H9 (cell line): ENCODE measurements around the gene ERC1. TPM values are rescaled to one million over a fixed set of nuclear protein-coding genes. Genes with fewer than 3 reads are reported as not detected.

Source experiments
- DNase-seq: peaks from one replicate; pipeline ENCODE4 v3.0.0-alpha.2; 2017
- H2AFZ ChIP-seq: one replicate; pipeline ENCODE4 v1.6.1; 2013; ENCODE audit warnings: mild to moderate bottlenecking, low read length, control low read depth, moderate library complexity
- H2AK5ac ChIP-seq: 2 replicates; pipeline ENCODE4 v1.6.1; 2013; ENCODE audit warnings: low read length, control low read depth, mixed read lengths; ENCODE audit not compliant: insufficient read length
- H2BK120ac ChIP-seq: one replicate; pipeline ENCODE4 v1.6.1; 2013; ENCODE audit warnings: low read depth, mild to moderate bottlenecking, low read length, control low read depth, inconsistent platforms; ENCODE audit not compliant: poor library complexity, severe bottlenecking
- H2BK12ac ChIP-seq: 2 replicates; pipeline ENCODE4 v1.6.1; 2013; ENCODE audit warnings: low read length, control low read depth, mixed read lengths, low read depth; ENCODE audit not compliant: insufficient read length
- H2BK15ac ChIP-seq: 2 replicates; pipeline ENCODE4 v1.6.1; 2013; ENCODE audit warnings: low read depth, low read length, control low read depth
- H2BK20ac ChIP-seq: one replicate; pipeline ENCODE4 v1.6.1; 2013; ENCODE audit warnings: low read depth, mild to moderate bottlenecking, low read length, control low read depth, inconsistent platforms; ENCODE audit not compliant: poor library complexity, severe bottlenecking
- H2BK5ac ChIP-seq: 2 replicates; pipeline ENCODE4 v1.6.1; 2013; ENCODE audit warnings: low read length, control low read depth, mixed read lengths; ENCODE audit not compliant: insufficient read length
- H3K14ac ChIP-seq: 2 replicates; pipeline ENCODE4 v1.6.1; 2013; ENCODE audit warnings: low read length, control low read depth; ENCODE audit not compliant: insufficient read depth
- H3K18ac ChIP-seq: 2 replicates; pipeline ENCODE4 v1.6.1; 2013; ENCODE audit warnings: low read depth, mild to moderate bottlenecking, mixed read lengths, low read length, control low read depth; ENCODE audit not compliant: insufficient read length
- H3K23ac ChIP-seq: 2 replicates; pipeline ENCODE4 v1.6.1; 2013; ENCODE audit warnings: low read length, control low read depth, mixed read lengths, low read depth; ENCODE audit not compliant: insufficient read length
- H3K23me2 ChIP-seq: 2 replicates; pipeline ENCODE4 v1.6.1; 2013; ENCODE audit warnings: low read depth, mild to moderate bottlenecking, mixed read lengths, low read length, control low read depth; ENCODE audit not compliant: insufficient read length, poor library complexity, severe bottlenecking
- H3K27ac ChIP-seq: 2 replicates; pipeline ENCODE4 v1.5.1; 2013; ENCODE audit warnings: low read length, control low read depth, mixed read lengths, low read depth; ENCODE audit not compliant: insufficient read length
- H3K27me3 ChIP-seq: 2 replicates; pipeline ENCODE4 v1.6.1; 2013; ENCODE audit warnings: low read length, control low read depth, inconsistent platforms; ENCODE audit not compliant: insufficient read depth
- H3K4ac ChIP-seq: 2 replicates; pipeline ENCODE4 v1.6.1; 2013; ENCODE audit warnings: low read depth, mild to moderate bottlenecking, control low read depth, inconsistent platforms, low read length, moderate library complexity
- H3K4me1 ChIP-seq: 2 replicates; pipeline ENCODE4 v1.6.1; 2013; ENCODE audit warnings: low read length, control low read depth, inconsistent platforms; ENCODE audit not compliant: insufficient read depth
- H3K4me2 ChIP-seq: 2 replicates; pipeline ENCODE4 v1.6.1; 2013; ENCODE audit warnings: low read length, control low read depth, mixed read lengths; ENCODE audit not compliant: insufficient read length, insufficient read depth
- H3K56ac ChIP-seq: 2 replicates; pipeline ENCODE4 v1.6.1; 2013; ENCODE audit warnings: low read depth, mild to moderate bottlenecking, mixed read lengths, low read length, control low read depth; ENCODE audit not compliant: insufficient read length
- H3K79me1 ChIP-seq: 2 replicates; pipeline ENCODE4 v1.6.1; 2013; ENCODE audit warnings: low read depth, mild to moderate bottlenecking, moderate library complexity, low read length, control low read depth, inconsistent platforms; ENCODE audit not compliant: insufficient read depth, poor library complexity, severe bottlenecking
- H3K79me2 ChIP-seq: 2 replicates; pipeline ENCODE4 v1.6.1; 2013; ENCODE audit warnings: low read length, control low read depth, inconsistent platforms; ENCODE audit not compliant: insufficient read depth
- H3K9ac ChIP-seq: 2 replicates; pipeline ENCODE4 v1.6.1; 2013; ENCODE audit warnings: low read length, control low read depth, mixed read lengths; ENCODE audit not compliant: insufficient read length; ENCODE audit errors: extremely low read depth
- H3K9me3 ChIP-seq: one replicate; pipeline ENCODE4 v1.6.1; 2013; ENCODE audit warnings: low read depth, low read length, inconsistent platforms; ENCODE audit not compliant: control insufficient read depth
- H3T11ph ChIP-seq: one replicate; pipeline ENCODE4 v1.6.1; 2013; ENCODE audit warnings: mild to moderate bottlenecking, low read length, control low read depth, inconsistent platforms
- H4K20me1 ChIP-seq: one replicate; pipeline ENCODE4 v1.6.1; 2013; ENCODE audit not compliant: control insufficient read depth, insufficient read length, insufficient read depth
- H4K5ac ChIP-seq: 2 replicates; pipeline ENCODE4 v1.6.1; 2013; ENCODE audit warnings: low read depth, mild to moderate bottlenecking, mixed read lengths, low read length, control low read depth; ENCODE audit not compliant: insufficient read length
- H4K8ac ChIP-seq: replicated peaks from 2 replicates; pipeline ENCODE4 v1.6.1; 2013; ENCODE audit warnings: low read length, control low read depth, mixed read lengths, low read depth; ENCODE audit not compliant: insufficient read length
- H4K91ac ChIP-seq: 2 replicates; pipeline ENCODE4 v1.6.1; 2013; ENCODE audit warnings: low read depth, mild to moderate bottlenecking, moderate library complexity, mixed read lengths, low read length, control low read depth; ENCODE audit not compliant: insufficient read length
- H3K27ac Mint-ChIP-seq, 3 experiments: 2 replicates in 2 of 3; 3 replicates in 1 of 3; pipeline ENCODE4 v1.8.0; 2020 to 2021; ENCODE audit warnings: mixed read lengths in 3 of 3, mild to moderate bottlenecking in 1 of 3, moderate library complexity in 1 of 3
- H3K27me3 Mint-ChIP-seq: 2 replicates; pipeline ENCODE4 v1.8.0; 2021; ENCODE audit warnings: low read depth, mild to moderate bottlenecking, moderate library complexity, mixed read lengths
- H3K36me3 Mint-ChIP-seq, 3 experiments: 2 replicates in 2 of 3; 3 replicates in 1 of 3; pipeline ENCODE4 v1.8.0; 2020 to 2021; ENCODE audit warnings: low read depth in 3 of 3, mixed read lengths in 3 of 3; ENCODE audit not compliant: insufficient read depth in 1 of 3
- H3K4me1 Mint-ChIP-seq, 2 experiments: 2 replicates each; pipeline ENCODE4 v1.8.0; 2020; ENCODE audit warnings: mixed read lengths in 2 of 2
- H3K4me3 Mint-ChIP-seq, 2 experiments: 2 replicates in 1 of 2; 3 replicates in 1 of 2; pipeline ENCODE4 v1.8.0; 2020 to 2021; ENCODE audit warnings: mild to moderate bottlenecking in 2 of 2, mixed read lengths in 2 of 2, moderate library complexity in 1 of 2
- H3K9me3 Mint-ChIP-seq, 2 experiments: 2 replicates in 1 of 2; 3 replicates in 1 of 2; pipeline ENCODE4 v1.8.0; 2020; ENCODE audit warnings: mild to moderate bottlenecking in 2 of 2, mixed read lengths in 2 of 2, moderate library complexity in 1 of 2
- WGBS: extraction: QIAGEN DNeasy Blood & Tissue Kit; methylation state at CpG from one replicate; pipeline ENCODE4 v1.1.7; 2013; ENCODE audit warnings: missing lambda C conversion rate, low lambda C conversion rate, mixed read lengths; ENCODE audit not compliant: insufficient read length; ENCODE audit errors: extremely low coverage; 5-methylcytosine and 5-hydroxymethylcytosine counted together
- total RNA-seq: library from RNA; stranded (reverse); gene quantifications from 2 replicates; pipeline ENCODE4 v1.2.1, GENCODE V29; 2021
- TF ChIP-seq, protein P1 (sequence below): fragments of 200-600 bp; sonication (generic); conservative IDR thresholded peaks from 3 replicates; pipeline ENCODE4 v1.8.0; 2021; ENCODE audit warnings: antibody characterized with exemption, mild to moderate bottlenecking

The ERC1 gene
- total RNA-seq, 1 experiment from 2014 or later, result 51.2 TPM

DNA sequence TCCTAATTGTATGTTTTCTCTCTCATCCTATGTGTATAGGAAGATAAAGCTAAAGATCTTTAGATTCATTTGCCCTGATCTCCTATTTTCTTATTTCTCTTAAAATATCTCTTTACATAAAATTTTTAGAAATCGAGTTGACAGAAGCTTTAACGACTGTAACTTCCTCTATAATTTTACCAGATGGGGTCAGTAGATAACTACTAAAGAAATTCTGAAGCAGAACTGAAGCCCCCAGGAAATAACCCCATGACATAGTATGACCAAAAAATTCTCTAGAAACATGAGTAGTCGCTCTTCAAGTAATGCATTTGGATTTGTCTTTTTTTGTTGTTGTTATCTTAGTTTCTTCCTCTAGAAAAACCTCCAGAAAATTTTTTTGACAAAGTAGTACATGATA, 288.0 kb downstream of the ERC1 start:
- Histone ChIP-seq H3K9me3 (no peaks in the 10 kb centered on the region), H3T11ph (no peak overlapping the region), H2BK120ac (no peak overlapping the region), H3K27me3 (no peaks in the 10 kb centered on the region), H4K91ac (no peak overlapping the region), H3K4me1 (peaks cover 5% of the 10 kb centered on the region; the same call in 1 of the 2 replicates), H2AFZ (no peak overlapping the region), H4K5ac (no peak overlapping the region), H2BK15ac (no peak overlapping the region), H2BK12ac (no peak overlapping the region), H2BK5ac (no peak overlapping the region), H3K9ac (no peak overlapping the region), H3K18ac (no peak overlapping the region), H2BK20ac (no peak overlapping the region), H4K20me1 (no peaks in the 10 kb centered on the region), H3K27ac (no peak overlapping the region), H4K8ac (no peak overlapping the region), H2AK5ac (no peak overlapping the region), H3K79me1 (no peaks in the 10 kb centered on the region), H3K79me2 (no peaks in the 10 kb centered on the region), H3K23ac (no peak overlapping the region), H3K56ac (no peak overlapping the region), H3K4ac (no peak overlapping the region), H3K14ac (no peak overlapping the region), H3K23me2 (no peaks in the 10 kb centered on the region), H3K4me2 (no peak overlapping the region)
- TF ChIP-seq, protein P1, sequence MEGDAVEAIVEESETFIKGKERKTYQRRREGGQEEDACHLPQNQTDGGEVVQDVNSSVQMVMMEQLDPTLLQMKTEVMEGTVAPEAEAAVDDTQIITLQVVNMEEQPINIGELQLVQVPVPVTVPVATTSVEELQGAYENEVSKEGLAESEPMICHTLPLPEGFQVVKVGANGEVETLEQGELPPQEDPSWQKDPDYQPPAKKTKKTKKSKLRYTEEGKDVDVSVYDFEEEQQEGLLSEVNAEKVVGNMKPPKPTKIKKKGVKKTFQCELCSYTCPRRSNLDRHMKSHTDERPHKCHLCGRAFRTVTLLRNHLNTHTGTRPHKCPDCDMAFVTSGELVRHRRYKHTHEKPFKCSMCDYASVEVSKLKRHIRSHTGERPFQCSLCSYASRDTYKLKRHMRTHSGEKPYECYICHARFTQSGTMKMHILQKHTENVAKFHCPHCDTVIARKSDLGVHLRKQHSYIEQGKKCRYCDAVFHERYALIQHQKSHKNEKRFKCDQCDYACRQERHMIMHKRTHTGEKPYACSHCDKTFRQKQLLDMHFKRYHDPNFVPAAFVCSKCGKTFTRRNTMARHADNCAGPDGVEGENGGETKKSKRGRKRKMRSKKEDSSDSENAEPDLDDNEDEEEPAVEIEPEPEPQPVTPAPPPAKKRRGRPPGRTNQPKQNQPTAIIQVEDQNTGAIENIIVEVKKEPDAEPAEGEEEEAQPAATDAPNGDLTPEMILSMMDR, result peak; percentile 25; the same call in 1 of the 3 replicates
- H3K36me3 Mint-ChIP-seq, result no peaks in the 10 kb centered on the region; a peak in 2 of 7 replicates
- no peaks in the 10 kb centered on the region for H3K9me3 Mint-ChIP-seq
- no peak overlapping the region for H3K4me3 Mint-ChIP-seq
- no peak for DNase-seq
- H3K27me3 Mint-ChIP-seq, result no peaks in the 10 kb centered on the region
- peaks cover 8 to 11% of the 10 kb centered on the region in 2 experiments for H3K4me1 Mint-ChIP-seq
- H3K27ac Mint-ChIP-seq, result no peak overlapping the region
- no CpG with 5 or more reads among the region's 3 CpGs for WGBS
